ENCODE measurements around the gene CTXN3.

The CTXN3 gene

GRCh38 chr5:127649018-127649439 lies at the start of gene CTXN3:
Gene CTXN3, plus strand, starts transcription at chr5:127649082. Its CDS starts 8,440 bp downstream, at chr5:127657522.
- no peak for DNase-seq

DNA sequence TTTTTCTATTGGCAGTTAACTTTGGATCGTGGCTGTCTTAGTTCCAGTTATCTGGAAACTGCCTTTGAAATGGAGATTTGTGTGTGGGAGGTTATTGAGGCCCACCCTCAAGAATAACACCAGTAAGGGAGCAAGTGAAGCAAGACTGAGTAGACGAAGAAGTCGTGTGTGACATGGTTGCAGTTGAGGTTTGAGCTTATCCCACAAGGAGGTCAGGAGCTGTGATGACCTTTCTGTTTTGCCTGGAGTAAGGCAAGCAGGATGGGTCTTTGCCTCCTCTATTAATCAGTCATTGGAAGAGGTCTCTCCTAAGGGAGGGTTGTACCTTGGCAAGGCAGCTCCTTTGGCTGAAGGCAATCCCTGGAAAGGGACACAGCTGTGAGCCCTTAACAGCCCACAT lies 49.6 kb upstream of the CTXN3 start:
- no peak for DNase-seq

DNA sequence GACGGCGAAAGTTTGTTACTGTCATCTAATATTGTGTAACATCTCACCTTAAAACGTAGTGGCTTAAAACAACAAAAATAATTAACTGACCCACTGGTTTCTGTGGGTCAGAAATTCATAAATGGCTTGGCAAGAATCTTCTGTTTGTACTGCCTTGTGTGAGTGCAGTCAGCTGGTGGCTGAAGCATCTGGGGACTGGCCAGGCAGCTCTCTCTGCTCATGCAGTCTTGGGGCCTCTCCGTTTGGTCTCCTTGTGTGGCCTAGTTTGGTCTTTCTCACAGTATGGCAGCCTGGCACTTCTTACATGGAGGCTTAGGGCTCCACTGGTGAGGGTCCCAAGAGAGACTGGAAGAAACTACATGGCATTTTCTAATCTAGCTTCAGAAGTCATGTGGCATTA lies 49.0 kb upstream of the CTXN3 start:
- DNase-seq, result no peak

- DNase-seq, result no peak
These were observed 47.8 kb upstream of the CTXN3 start for GRCh38 chr5:127601111-127601510.

GRCh38 chr5:127601601-127602000 lies 47.3 kb upstream of the CTXN3 start:
- no peak for DNase-seq

GRCh38 chr5:127602481-127602880 lies 46.4 kb upstream of the CTXN3 start:
- DNase-seq, result no peak

DNA sequence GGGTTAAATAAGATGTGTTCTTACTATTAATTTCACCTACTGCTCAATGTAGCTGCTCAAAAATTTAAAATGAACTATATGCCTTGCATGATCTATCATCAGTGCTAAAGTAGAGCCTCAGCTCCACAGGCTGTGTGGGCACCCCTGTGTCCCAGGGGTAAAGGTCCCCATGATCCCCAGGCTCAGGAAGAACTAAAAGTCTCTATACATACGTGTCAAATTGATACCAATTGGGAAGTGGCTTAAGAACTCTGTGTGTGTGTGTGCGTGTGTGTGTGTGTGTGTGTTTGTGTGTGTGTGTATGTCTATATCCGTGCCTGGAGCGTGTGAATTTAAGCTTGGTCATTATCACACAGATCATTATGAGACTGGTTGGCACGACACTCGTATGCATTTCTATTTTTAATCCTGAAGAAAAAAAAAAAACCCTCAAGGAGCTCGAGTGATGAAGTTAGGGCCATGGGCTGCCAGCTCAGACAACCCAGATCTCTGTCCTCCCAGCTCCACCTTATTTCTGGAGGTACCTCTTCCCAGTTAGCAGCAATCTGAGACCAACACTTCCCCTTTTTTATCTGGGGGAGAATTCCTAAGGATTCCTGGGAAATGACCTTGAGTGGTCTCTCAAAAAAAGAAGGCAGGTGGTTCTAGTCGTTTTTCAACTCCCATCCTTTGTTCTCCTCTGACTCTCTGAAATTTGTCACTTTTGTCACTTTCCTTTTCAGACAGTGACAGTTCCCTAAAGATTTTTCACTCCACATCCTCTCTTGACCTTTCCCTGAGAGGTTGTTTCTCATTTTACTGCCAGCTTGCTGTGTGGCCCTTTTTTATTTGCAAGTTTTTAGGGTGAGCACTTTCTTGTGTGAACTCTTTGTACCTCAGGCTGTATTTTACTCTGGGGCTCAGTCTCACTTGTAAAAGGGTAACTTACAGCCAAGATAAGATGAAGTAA lies 45.7 kb upstream of the CTXN3 start:
- no peak for DNase-seq

DNA sequence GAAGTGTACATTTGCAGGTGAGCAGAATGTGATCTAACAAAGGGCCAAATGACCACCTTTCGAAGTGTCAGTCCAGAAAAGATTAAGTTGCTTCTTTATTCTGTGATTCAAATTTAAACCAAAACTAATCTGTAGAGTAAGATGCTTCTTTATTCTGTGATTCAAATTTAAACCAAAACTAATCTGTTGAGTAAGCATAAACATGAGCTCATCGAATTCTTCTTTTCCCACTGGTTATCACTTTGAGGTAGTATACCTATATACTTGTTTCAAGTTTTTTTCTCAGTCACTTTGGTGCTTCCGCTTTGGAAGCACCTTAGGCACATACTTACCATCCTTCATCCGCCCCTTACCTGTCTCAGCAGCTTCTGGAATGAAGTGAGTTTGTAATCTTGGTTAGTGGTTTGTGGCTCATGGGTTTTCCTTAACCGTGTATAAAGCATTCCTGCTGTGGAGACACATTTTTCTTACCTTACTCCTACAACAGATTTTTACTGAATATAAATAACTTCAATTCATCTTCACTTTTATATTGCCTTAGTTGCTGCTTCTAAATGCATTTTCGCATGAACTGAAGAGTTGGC lies 40.7 kb upstream of the CTXN3 start:
- no peak for DNase-seq

DNA sequence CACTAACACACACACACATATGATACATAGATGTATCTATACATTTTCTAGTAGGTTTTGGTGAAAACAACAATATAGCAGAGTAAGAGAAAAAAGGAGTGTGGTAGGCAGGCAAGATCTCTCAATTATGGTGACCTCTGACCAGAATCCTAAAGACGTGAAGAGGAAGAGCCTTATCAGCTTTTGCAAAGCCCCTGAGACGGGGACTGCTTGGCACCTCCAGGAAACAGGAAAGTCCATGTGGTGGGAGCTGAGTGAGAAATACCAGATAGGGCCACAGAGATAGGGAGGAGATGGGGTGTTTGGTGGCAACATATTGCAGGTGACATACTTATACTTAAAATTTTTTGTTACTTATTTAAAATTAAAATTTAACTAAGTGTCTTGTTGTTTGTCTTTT lies 39.9 kb upstream of the CTXN3 start:
- DNase-seq, result no peak

DNA sequence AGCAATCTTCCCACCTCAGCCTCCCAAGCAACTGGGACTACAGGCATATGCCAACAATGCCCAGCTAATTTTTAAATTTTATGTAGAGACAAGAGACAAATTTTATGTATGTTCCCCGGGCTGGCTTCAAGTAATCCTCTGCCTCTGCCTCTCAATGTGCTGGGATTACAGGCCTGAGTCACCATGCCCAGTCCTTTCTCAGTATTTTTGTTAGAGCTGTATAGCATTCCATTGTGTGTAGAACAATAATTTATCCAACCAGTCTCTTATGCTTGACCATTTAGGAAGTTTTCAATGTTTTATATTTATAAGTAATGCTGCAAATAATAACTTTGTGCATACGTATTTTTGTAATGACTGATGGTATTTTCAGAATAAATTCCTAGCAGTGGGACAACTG lies 38.9 kb upstream of the CTXN3 start:
- DNase-seq, result no peak

- no peak for DNase-seq
These were observed 36.3 kb upstream of the CTXN3 start for GRCh38 chr5:127612441-127613141.

DNA sequence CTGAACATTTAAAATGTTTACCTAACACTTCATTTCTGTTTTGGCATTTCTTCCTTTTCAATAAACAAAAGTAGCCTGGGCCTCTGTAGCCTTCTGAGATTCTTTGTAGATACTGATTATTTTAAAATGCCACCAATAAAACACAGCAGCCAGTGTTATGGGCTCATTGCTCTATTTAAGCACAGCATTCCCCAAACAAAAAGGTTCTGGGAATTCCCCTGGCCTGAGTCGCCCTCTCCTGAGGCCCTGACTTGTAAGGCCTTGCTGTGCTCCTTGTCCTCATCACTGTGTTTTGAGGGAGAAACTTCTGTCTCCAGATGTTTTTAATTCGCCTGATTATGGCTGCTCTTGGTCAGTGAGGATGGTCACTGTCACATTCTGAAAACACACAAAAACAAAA lies 33.0 kb upstream of the CTXN3 start:
- peak; percentile 10 for DNase-seq

DNA sequence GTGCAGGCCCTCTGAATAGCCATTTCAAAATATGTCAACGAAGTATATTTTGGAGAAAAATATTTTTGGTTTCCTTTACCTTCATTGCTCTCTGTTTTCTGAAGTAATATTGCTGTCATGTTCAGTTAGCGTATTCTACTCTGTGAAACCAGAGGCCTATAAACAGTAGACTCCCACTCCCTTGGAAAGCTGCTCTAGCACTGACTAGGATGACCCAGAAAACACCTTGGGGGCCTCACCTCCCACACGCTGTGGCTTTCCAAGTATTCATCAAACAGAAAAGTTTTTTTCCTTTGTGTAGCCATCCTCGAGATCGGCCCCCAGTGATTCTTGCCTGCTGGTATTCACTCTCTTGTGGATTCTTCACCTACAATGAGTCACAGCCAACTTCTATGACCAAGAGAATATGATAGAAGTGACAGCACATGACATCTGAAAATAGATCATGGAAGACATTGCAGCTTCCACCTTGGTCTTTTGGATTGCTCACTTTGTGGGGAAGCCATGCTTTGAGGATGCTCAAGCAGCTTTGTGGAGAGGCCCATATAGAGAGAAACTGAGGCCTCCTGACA lies 28.9 kb upstream of the CTXN3 start:
- no peak for DNase-seq

DNA sequence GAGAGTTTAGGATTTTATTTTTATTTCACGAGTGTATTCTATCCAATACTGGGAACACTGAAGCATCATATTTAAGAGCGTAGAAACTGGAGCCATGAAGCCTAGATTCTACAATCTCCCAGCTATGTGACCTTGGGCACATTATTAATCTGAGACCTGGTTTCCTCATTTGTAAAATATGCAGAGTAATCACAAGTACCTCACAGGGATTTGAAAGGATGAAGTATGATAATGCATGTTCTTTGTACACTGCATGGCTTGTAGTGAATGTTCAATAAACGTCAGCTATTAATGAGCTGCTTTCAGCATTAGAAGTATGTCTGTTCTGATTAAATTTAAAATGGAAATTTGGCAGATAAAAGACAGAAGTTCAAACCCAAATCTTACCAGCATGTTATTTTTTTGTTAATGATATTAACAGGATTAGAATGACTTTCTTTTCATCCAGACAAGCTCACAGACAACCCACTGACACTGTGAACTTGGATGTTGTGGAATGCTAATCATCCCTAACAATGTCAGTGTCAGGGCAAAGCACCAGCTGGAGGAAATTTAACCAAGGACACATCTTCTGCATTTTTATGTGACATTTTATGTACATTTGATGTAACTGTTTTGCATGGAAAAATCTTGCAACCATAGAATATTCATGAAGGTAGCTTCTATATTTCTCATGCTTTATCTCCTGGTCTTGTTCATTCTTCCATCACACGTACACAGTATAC lies 27.1 kb upstream of the CTXN3 start:
- no peak for DNase-seq

GRCh38 chr5:127634007-127634406 lies 14.9 kb upstream of the CTXN3 start:
- DNase-seq, result no peak

DNA sequence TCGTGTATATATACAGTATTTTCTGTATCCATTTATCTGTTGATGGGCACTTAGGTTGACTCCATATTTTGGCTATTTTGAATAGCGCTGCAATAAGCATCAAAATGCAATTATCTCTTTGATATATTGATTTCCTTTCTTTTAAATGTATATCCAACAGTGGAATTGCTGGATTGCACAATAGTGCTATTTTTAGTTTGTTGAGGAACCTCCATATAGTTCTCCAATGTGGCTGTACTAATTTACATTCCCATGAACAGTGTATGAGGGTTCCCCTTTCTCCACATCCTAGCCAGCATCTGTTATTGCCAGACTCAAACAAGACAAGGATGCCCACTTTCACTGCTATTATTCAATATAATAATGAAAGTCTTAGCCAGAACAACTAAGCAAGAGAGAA lies 9.1 kb upstream of the CTXN3 start:
- DNase-seq, result no peak

DNA sequence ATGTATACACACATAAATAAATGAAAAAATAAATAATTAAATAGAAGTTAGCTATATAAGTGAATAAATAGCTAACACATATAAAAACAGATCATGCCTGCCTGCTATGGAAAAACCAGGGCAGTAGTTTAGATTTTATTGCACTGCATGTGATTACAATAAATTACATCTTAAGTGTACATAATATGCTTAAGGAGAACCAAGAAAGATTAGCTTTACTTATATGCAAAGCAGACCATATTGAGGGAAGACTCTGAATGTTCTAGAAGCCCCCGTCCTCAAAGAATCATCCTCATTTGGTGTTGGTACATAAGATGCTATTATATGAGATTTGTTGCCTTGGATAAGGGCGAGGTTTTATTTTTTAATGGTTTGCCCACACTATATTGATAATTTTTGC lies 5.9 kb upstream of the CTXN3 start:
- DNase-seq, result no peak

DNA sequence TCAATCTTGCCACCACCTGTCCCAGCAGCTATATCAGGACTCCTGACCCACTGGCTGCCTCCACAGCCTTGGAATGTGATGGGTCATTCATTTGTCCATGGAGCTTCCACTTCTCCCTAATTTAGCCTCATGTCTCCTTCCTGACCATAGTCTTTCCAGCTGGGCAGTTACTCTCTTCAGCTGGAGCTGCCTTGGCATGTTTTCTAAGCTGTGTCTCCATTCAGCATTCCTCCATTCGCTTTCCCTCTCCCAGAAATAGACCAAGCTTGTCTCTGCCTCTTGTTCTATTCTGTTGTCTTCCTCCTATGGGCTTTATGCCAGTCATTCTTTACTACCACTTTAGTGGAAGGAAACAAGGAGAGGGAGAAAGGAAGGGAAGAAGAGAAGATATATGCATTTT lies 5.3 kb upstream of the CTXN3 start:
- DNase-seq, result no peak

DNA sequence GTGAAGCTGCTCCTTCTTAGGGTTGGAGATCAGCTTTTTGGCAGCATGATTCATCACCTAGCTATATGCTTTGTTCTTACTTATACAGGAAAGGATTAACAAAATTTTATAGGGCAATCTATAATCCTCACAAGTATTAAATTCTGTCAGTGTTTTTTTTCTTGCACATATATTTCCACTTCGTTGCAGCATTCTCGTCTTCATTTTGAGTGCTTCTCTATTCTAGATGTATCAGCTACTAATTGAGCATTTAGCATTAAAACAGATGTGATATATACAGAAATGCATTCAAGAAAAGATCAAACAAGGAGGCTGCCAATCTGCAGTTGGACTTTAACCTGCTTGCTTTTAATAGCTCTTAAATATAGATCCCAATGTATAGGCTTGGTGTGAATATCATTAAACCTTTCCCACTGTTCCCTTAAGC lies 3.6 kb upstream of the CTXN3 start:
- DNase-seq, result no peak

- no peak for DNase-seq
These were observed 1.4 kb upstream of the CTXN3 start for GRCh38 chr5:127647361-127647958.

GRCh38 chr5:127650022-127650421 lies 1.1 kb downstream of the CTXN3 start:
- no peak for DNase-seq

DNA sequence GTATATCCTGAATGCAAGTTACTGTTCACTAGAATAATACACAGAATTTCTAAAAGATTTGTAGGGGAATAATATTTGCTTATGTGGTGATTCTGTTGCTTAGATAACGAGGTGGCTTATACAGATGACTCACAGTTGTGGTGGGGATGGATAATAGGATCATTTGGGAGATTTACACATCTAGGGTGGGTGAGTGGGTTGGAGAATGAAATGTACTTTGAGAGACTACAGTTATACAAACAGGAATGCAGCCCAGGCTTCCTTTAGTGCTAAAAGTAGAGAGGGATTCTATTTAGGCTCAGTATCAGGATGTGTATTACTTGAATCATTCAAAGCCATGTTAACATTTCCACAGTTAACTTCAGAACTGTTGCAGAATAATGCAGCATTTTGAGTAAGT lies 1.8 kb downstream of the CTXN3 start:
- DNase-seq, result peak; percentile 73

All from fibroblast of skin of right biceps (primary cell).